NCI-H2227 (cell line): ENCODE results near the gene OR5AL1.
"Not testable (repeated sequence)": the region's sequence is repeated elsewhere in the genome, so short reads cannot be mapped to it uniquely, and the experiment has no call there.

Experiments
- DNase-seq: peaks from one replicate; lab custom pipeline; 2025; ENCODE audit not compliant: unreplicated experiment; lab: John Stamatoyannopoulos, UW

The OR5AL1 gene

DNA sequence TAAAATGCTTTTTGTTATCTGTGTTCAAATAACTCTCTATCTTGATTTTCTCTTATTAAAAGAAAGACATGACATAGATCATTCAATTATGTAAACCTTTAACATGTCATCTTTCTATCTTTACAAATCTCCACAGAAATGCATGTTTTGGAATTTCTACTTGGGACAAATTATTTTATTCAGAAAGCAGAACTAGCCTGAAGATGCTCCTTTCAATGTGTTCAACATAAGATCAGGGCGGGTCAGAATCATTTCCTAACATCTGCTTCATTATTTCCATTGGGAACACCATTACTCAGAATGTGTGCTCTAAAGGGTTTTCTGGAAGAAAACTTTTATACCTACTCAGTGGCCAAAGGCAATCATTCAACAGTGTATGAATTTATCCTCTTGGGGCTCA lies at the start of gene OR5AL1:
TSS of gene OR5AL1 (plus strand) at position 301 of the 400 bp plus-strand sequence.
- DNase-seq, result no peak

- DNase-seq, result no peak
Observed at GRCh38 chr11:56375324-56375723, 37.2 kb upstream of the OR5AL1 start, which contains the start of gene OR8U1. TSS of gene OR8U1 (plus strand) at chr11:56375624. CDS start at chr11:56375624, 0 bp downstream.

GRCh38 chr11:56380120-56380519 lies 32.4 kb upstream of the OR5AL1 start:
- no peak for DNase-seq

GRCh38 chr11:56394381-56394780 lies 18.1 kb upstream of the OR5AL1 start:
- DNase-seq, result no peak

- no peak for DNase-seq
Observed at GRCh38 chr11:56396047-56396446, 16.4 kb upstream of the OR5AL1 start.

GRCh38 chr11:56401858-56402461 lies 10.5 kb upstream of the OR5AL1 start:
- DNase-seq, result not testable (repeated sequence)

DNA sequence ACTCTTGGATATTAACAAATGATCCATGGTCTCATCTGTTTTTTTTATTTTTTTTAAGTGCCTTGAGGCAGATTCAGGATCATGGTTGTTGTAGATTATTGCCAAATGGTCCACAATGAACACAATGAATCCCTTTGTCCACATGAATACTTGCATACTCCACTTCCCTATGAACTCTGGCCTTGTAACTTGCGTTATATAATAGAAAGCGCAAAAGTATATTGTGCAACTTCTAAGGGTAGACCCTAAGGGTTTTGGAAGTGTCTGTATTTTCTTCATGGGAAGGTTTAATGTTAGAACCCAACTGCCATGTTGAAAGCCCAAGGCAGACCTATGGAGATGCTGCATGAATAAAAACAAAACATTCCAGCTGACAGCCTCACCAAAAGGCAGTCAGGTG lies 8.1 kb upstream of the OR5AL1 start:
- DNase-seq, result no peak

DNA sequence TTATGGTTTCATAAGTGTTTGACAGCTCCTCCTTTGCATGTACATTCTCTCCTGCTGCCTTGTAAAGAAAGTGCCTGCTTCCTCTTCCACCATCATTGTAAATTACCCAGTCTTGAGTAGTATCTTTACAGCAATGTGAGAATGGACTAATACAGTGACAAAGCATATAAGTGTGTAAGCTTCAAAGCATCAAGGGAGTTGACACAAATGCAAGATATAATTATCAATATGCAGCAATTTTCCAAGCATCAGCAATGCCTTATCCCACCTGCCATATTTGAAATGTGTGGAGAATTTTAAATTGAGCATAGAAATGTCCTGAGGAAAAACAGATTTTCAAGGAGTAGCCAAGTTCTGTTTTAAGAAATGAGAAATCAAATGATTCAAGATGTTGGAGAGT lies 1.7 kb upstream of the OR5AL1 start:
- DNase-seq, result no peak

GRCh38 chr11:56453521-56453920 lies 41.0 kb downstream of the OR5AL1 start:
- DNase-seq, result no peak

- DNase-seq, result no peak
Observed at GRCh38 chr11:56457076-56457475, 44.6 kb downstream of the OR5AL1 start.
